NCI-H2171 treated with DMSO at 0.1 percent for 48 hours (cell line): ENCODE measurements around the gene DCBLD2.

Experiments used
- DNase-seq: peaks from one replicate; lab custom pipeline; 2025; lab: John Stamatoyannopoulos, UW

Gene DCBLD2

DNA sequence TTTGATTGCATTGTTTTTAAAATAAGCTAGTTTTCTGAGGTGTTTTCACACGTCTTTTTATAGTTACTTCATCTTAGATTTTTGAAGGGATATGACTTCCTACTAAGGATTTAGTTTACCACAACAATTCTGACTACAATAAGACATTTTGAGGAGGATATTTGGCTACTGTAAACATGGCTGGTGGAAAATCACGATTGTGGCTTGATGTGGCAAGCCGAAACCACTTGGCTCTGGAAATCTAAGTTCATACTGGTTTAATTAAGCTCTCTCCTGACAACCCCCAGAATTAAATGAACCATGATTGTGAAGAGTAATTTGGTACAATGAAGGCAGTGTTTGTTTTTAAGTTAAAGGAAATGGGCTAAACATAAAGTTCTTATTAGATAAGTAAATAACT is 107.5 kb downstream of the DCBLD2 start:
- no peak for DNase-seq

DNA sequence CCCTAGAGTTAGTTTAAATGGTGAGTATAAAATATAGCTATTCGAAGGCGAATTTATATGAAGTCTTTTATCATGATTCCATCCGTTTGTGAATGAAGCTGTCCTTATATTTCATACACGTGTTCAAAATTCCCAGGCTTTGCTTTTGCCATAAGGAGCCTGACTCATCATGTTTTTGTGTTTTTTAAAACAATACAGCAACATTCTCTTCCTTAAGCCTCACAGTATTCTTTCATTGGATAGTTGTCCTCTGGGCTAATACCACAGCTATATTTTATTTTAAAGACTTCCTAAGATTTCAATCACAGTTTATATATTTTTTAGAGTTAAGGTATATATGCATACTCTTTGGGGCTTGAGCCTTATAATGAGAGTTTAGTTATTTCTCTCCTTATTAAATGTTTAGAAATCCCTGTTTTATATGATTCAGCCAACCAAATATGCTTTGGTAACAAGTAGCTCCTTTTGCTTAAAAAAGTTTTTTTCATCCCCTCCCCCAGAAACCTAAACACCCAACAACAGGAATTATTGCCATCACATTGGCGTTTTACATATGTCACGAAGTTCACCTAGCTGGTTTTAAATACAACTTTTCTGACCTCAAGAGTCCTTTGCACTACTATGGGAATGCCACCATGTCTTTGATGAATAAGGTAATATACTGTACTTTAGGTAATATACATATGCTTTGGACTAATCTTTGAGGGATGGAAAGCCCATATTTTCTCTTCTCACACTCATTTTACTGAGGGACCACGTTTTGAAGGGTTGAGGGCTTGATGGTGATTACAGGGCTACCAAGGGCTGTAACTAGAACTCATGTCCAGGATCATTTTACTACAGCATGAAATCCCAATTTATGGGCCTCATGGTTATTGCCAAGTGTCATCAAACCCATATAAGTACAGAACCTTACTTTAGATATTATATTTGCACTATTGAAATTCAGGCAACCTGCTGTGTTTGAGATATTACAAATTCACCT is 109.9 kb downstream of the DCBLD2 start:
- no peak for DNase-seq

DNA sequence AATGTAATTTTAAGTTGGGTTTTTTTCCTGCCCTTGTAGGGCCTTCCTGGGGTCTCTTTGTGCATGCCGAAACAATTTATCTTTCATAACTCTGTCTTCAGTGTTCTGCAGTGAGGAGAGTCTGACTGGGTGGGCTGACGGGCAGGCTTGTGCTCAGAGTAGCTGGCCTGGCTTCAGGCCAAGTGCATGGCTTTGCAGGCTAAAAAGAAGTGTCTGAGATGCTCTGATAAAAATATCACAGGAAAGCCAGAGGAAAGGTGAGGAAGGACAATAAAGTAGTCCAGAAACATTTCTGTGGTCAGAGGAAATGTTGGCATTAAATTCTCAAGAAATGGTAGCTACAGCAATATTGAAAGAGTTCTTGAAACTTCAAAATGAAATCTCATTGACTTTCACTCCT is 112.8 kb downstream of the DCBLD2 start:
- DNase-seq: no peak

DNA sequence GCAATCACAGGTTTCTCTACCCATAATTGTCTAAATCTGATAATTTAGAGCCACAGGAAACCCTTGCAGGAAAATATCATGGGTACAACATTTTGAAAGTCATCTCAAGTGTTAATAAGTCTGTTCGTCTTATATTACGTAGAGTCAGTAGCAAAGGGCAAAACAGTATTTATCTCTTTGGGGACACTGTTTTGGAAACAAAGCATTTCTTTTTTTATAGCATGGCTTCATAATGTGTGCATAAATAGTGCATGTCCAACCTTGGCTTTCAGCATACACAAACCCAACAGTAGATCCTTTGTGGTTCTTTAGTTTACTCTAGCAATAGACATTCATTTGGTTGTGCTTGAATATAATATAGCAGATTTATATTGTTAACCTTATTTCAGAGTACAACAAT is 114.3 kb downstream of the DCBLD2 start:
- no peak for DNase-seq

DNA sequence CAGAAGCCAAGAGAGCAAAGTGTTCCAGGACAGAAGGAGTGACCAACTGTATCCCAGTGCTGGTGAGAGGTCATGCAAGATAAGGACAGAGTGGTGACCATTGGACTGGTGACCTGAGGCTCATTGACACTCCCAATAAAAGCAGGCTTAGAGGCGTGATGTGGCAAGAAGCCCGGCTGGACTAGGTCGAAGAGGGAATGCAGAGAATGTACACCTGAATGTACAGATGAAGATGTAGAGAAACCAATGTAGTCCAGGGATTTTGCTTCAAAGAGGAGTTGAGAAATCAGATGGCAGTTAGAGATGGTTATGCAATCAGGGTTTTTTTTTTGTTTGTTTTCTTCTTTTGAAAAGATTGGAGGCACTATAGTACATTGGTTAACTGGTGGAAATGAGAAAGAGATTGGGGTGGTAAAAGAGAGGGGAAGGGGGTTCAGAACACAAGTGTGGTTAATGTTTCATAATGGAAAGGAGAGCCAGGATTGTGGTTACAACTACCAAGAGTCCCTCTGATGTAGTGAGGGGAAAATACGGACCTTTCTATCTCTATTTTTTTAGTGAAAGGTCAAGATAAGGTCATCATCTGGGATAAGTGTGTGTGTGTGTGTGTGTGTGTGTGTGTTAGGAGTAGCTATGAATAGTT is 115.0 kb downstream of the DCBLD2 start:
- DNase-seq: no peak

DNA sequence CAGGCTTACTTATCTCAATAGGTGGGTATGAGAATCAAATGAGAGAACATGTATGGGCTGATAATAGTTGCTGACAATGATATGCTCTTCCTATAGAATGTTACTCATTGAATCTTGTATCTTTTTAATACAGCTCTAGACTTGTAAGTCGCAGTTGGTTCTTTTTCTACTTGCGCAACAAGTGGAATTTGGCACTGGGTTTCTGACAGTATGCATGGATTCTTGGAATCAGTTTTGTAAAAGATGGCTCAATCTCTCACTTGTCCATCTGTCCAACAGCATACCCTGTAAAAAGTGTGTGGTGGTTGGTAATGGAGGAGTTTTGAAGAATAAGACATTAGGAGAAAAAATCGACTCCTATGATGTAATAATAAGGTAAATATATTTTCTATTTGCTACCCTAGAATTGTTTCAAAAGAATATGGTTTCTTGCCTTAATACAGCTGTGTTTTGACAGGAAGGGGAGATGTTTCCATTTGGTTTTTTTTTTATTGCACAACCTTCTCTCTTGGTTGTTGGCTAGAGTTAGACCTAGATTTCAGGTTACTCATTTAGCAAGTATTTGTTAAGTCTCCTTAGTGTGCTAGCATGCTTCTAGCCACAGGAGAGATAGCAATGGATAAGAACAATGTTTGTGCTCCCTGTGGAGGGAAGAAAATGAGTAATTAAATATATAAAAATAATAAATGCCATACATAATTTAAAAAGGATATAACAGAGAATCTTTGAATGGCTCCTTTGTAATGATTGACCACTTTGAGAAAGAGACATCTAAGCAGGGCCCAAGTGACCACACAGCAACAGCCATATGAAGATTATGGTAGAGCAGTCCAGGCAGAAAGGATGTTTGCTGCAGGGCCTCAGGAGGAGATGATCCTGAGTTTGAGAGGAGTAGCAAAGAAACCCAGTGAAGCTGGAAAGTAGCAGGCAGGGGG is 116.6 kb downstream of the DCBLD2 start:
- DNase-seq: no peak

DNA sequence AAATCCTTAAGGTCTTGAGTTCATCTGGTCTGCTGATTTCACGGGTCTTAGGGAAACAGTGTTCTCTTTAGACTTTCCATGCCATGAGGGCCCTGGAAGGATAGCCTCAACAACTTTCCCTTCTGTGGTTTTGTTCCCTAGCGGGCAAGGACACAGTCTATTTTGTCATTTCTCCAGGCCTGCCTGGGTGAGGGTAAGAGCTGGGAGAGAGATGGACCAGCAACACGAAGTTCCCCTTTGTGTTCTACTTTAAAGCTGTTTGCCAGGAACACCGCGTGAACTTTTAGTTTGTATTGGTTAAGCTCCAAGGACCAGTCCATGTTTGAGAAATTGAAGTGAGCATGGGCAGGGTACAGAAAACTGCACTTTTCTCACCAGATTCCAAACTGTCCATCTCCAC is 117.5 kb downstream of the DCBLD2 start:
- no peak for DNase-seq

DNA sequence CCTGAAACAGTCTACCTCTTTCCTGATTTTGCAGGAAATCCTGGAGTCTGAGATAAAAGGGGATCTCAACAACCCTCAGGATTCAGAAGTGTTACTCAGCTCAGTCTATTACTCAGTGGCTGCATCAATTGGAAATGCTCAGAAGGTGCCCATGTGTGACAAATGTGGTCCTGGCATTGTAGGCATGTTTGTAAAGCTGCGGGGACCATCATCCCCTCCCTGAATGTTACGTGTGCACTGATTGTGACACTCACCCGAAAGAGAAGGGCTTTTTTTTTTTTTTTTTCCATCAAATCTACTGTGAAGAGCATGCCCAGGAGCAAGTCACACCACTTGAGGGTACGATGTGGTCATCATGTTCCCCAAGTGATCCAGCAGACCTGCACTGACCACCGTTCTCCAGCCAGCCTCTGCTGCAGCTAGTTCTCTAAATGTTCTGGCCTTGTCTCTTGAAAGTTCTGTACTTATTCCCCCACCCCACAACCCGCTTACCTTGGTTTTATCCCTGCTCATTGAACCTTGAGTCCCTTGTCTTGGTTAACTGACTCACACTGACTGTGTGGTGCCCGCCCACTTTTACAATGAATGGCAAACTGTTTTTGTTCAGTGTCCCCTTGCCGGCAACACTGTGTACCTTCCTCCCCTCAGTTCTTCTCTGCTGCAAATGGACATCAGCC is 118.5 kb downstream of the DCBLD2 start:
- no peak for DNase-seq

DNA sequence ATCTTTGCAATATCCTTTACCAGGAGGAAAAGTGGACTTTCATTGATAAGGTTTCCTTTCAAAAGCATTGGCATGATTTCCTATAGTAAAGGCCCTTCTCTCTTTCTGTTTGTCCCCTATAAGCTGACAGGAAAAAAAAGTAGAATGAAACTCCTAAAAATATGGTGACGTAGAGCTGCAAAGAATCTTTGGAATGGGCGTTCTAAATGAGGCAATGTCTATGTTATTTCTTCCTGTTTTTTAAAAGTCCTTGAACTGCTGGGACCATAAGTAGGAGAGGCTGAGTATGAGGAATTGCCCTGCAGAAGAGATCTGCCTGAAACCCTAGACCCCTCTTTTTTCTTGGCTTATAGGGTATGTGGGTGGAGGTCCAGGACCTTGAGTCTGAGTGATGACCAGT is 121.2 kb downstream of the DCBLD2 start:
- DNase-seq: no peak

DNA sequence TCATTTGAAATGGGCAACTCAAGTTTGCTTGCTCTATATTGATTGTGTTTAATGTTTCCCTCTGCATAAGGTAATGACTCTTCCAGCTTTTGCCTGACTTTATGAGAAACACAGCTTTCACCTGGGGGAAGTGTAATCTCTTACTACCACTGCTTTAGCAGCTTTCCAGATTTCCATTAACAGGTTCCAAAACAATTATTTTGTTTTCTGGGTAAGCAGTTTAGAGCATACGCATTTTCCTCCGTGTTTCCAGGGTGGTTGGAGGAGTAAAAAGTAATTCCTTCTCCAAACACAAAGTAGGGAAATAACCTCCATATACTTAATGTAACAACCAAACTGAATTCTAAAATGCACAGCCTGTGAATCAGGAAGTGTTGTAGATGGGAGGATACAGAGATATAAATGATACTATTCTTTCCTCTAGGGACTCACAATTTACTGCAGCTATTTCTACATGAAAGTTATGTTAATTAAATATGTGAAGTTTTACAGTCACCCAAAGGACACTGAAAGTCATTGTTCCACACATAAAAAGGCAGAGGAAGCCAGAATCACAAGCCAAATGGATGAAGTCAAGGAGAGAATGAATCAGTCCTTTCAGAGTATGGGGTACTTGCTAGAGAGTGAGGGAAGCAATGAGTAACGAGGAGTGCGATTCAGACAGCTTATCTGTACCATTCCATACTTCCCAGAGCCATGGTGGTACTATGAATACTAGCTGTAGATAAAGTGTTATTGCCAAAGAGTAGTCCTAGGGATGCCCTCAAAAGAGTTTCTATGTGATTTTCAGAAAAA is 121.8 kb downstream of the DCBLD2 start:
- DNase-seq: no peak

DNA sequence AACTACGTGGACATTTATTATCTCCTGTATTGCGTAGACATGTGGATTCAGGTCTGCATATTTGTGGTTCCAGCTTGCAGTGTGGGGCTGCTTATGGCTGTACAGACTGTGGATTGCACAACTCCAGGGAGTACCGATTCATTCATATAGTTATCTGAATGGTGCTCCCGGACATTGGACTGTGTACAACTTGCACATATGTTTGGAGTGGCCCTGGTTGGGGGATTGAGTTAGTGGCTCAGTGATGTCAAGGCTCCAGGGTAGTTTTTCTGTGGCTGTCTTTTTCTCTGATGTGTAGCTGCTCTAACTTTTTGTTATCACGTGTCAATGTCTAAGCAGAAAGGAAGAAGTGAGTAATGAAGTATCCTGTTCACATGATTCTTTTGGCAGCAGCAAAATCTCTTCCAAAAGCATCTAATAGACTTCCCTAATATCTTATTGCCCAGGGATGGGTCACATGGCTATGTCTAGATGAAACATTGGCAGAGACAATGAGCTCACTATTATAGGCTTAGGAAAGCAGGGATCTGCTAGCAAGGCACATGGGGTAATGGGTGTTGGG is 122.6 kb downstream of the DCBLD2 start:
- no peak for DNase-seq

DNA sequence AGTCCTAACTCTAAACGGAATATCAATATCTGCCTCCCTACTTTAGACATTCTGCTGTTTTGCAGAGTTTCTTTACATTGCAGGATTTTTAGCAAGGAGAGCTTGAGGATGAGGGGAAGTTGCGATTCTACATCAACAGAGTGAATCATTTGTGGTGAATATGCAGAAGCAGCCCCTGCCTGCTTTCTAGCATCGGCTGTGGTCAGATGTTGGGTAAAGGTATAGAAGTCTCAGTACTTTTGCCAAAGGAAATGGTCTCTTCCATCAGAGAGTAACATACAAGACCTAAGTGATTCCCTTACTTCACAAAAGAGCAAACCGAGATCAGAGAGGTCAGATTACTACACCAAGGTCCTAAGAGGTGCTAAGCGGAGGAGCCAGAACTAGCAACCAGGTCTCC is 123.1 kb downstream of the DCBLD2 start:
- no peak for DNase-seq

DNA sequence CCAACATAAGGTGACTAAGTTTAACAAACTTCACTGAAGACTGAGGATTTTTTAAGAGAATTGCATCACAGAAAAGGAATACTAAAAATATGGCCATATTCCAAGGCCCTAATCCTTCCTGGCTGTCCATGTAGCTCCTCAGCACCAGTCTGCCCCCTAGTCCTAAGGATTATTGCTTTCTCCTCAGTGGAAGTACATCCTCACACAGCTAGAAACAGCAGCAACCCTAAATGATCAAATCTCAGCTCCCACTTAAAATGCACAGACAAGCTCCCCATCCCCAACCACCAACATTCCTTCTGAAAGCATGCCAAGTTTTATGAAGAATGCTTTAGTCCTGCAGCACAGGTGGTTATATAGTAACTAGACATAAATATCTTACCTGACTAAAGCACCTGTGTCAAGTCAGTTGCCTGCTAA is 123.7 kb downstream of the DCBLD2 start:
- no peak for DNase-seq

DNA sequence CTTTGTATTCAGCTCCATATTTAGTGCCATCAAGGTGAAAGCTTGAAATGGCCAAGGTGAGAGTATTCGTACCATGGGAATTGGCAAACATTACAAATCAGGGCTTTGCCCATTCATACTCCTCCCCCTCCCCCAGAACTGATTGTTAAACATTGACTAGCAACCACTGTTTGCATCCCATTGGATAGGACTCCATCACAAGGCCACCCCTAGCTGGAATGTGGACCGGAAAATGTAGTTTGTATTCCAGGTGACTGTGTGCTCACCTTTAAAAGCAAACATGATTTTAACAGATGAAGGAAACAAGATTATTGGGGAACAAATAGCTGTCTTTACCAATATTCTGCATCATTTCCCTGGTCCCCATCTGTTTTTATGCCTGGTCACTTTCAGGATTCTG is 124.2 kb downstream of the DCBLD2 start:
- no peak for DNase-seq

DNA sequence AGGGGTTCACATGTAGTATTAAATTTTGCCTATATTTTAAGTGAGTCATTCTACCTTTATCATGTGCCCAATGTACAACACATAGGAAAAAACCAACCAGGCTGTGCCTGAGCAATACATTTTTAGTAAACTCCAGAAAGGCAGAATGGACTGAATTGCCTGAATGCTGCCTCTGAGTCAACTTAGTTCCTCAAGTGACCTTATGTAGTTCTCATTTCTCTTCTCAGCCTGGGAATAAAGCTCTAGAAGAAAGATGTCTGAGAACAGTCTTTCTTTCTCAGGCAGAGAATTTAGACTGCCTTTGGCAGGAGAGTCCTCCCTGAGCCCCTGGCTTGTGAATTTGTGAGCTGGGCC is 125.4 kb downstream of the DCBLD2 start:
- no peak for DNase-seq

DNA sequence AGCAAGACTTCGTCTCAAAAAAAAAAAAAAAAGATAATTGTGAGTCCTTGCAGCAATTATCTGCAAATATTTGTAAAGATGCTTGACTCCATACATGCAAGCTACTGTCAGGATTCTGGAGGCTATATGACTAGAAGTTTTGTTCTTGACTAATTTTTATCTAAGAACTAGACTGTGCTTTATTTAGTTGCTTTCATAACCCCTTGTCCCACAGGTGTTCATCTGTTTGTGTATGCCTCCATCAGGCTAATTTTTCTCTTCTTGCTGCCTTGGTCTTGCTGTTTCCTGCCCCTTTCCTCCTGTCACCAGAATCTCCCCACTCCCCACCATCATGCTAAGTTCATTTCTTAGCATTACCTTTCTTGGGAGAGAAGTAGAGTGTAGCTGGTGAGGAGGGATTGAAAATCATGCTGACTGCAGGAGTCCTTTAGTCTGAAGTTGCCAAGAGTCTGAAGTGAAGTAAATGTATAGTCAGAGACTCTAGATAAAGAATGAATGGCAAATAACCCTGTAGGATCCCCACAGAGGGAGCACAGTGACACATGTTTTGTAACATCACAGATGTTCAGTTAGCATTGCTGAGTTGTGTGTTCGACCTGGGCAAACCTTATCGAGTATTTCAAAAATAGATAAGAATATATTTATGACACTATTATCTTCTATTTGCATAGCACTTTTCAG is 125.9 kb downstream of the DCBLD2 start:
- DNase-seq: no peak

DNA sequence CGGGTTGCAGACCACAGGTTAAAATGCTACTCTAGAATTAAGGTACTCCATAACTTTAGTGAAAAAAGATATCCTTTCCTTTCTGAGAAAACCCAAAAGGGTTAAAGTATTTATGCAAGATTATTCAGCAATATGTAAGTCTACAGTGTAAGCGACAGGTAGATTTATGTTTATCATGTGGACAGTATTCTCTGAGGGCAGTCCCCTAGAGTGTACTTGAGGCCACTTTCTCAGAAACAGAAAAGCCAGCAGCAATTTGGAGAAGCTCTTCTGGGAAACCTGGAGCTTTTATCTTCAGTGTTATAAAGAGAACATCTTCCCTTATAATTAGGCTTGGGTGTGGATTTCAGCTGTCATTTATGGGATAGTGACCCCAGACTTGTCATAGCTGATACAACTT is 129.5 kb downstream of the DCBLD2 start:
- no peak for DNase-seq

DNA sequence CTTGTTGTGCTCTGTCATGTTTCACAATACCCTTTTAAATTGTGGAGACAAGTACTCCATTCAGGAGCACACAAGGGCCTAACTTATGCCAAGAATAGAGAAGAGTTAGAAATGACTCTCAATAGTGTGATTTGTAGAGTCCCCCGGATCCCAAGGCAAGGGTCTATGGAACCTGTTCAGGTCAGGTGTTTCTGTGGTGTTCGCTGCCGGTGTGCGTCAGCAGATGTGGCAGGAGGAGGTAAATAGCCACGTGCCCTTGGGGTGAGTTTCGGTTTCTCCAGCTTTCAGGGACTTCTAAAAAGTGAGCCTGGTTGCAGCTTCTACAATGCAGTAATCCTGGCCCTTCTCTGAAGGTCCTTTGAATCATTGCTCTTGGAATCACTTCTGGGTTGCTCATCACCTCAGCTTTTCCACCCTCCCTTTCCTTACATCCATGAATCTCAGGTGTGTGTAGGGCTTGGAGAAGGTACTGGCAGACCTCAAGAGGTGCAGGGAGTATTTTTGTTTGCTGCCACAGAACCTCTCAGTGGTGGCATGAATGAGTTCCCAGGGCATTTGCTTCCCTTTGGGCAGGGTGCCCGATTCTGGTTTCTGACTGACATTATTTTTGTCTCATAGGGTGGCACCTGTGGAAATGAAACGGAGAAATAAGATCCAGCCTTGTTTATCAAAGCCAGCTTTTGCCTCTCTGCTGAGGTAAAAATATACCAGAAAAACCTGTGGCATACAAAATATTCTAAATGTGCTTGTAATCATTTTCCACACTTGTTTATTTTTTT is 131.0 kb downstream of the DCBLD2 start:
- DNase-seq: peak; percentile 11

DNA sequence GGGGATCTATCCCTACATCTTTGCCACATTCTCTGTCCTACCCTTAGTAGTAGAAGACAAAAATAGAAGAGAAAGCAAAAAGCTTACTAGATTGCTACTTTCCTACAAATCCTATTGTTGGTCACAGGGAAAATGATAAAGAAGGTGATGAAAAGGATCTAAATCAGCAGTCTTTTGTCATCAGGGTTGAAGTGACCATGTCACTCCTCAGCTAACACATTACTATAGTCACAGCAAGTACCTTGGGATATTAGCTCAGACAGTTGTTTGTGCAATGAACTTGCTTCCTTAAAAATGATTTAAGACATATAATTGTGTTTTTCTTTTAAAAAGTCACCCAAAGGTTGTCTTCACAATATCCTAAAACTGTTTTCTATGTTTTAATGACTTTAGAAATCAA is 132.0 kb downstream of the DCBLD2 start:
- DNase-seq: no peak
